K562 (cell line): ENCODE data around the gene COQ10B. TPM values are rescaled to one million over a fixed set of nuclear protein-coding genes. Genes with fewer than 3 reads are reported as not detected.
A peak's percentile ranks its signal among the peaks of the same experiment; 100 is the strongest.

Experiments
- BMI1 ChIP-seq: fragments of 150-350 bp; IDR thresholded peaks from 2 replicates; pipeline ENCODE4 v1.6.1; 2014; ENCODE audit warnings: low read length
- FOS ChIP-seq: IDR thresholded peaks from 3 replicates; pipeline ENCODE4 v1.6.1; 2011; ENCODE audit not compliant: insufficient read length; ENCODE audit errors: extremely low read depth
- IRF2 ChIP-seq: sonication (generic); formaldehyde crosslinking; IDR thresholded peaks from 2 replicates; pipeline ENCODE4 v1.8.1; 2022; ENCODE audit warnings: mild to moderate bottlenecking, missing genetic modification reagents
- MCM3 ChIP-seq: fragments of 450-650 bp; IDR thresholded peaks from 2 replicates; pipeline ENCODE4 v1.6.1; 2016
- PCBP2 ChIP-seq: fragments of 200-400 bp; formaldehyde crosslinking; IDR thresholded peaks from 2 replicates; pipeline ENCODE4 v1.6.1; 2018; ENCODE audit warnings: low read length, low read depth, mild to moderate bottlenecking, moderate library complexity; ENCODE audit not compliant: poor library complexity, severe bottlenecking
- POLR2B ChIP-seq: fragments of 450-650 bp; IDR thresholded peaks from 2 replicates; pipeline ENCODE4 v1.6.1; 2018; ENCODE audit warnings: low read depth; ENCODE audit not compliant: partially characterized antibody
- PRMT5 ChIP-seq: sonication (generic); formaldehyde crosslinking; IDR thresholded peaks from 2 replicates; pipeline ENCODE4 v1.5.0; 2020; ENCODE audit warnings: missing genetic modification reagents
- SMAD2 ChIP-seq: fragments of 150-350 bp; IDR thresholded peaks from 2 replicates; pipeline ENCODE4 v1.6.1; 2014; ENCODE audit warnings: low read depth, mild to moderate bottlenecking, low read length
- SP2 ChIP-seq: IDR thresholded peaks from 2 replicates; pipeline ENCODE4 v1.6.1; 2011; ENCODE audit warnings: mild to moderate bottlenecking, low read depth, low read length, moderate library complexity; ENCODE audit not compliant: poor library complexity, severe bottlenecking; ENCODE audit errors: extremely low read depth
- SREBF1 ChIP-seq: fragments of 150-350 bp; IDR thresholded peaks from 2 replicates; pipeline ENCODE4 v1.6.1; 2014; ENCODE audit warnings: antibody characterized with exemption, low read depth, low read length, borderline replicate concordance
- SREBF2 ChIP-seq: sonication (generic); formaldehyde crosslinking; IDR thresholded peaks from 2 replicates; pipeline ENCODE4 v1.4.0; 2020; ENCODE audit warnings: mild to moderate bottlenecking, missing genetic modification reagents
- SRSF7 ChIP-seq: fragments of 200-400 bp; formaldehyde crosslinking; optimal IDR thresholded peaks from 2 replicates; pipeline ENCODE3; 2017; ENCODE audit warnings: mild to moderate bottlenecking, low read depth, low read length
- TBL1XR1 ChIP-seq, 2 experiments: IDR thresholded peaks; 2 replicates each; pipeline ENCODE4 v1.6.1; 2012; ENCODE audit warnings: improper control_type of control experiment in 2 of 2, low read length in 2 of 2, mild to moderate bottlenecking in 1 of 2
- ZNF174 ChIP-seq: fragments of 250-450 bp; sonication (Bioruptor Pico); IDR thresholded peaks from 2 replicates; pipeline ENCODE4 v1.4.0; 2020; ENCODE audit warnings: mild to moderate bottlenecking
- ZNF384 ChIP-seq: IDR thresholded peaks from 2 replicates; pipeline ENCODE4 v1.6.1; 2012; ENCODE audit warnings: low read depth, low read length, improper control_type of control experiment
- ZNF436 ChIP-seq: fragments of 250-450, 450-650 bp; sonication (Bioruptor Pico); formaldehyde crosslinking; IDR thresholded peaks from 2 replicates; pipeline ENCODE4 v1.7.0; 2020; ENCODE audit warnings: mild to moderate bottlenecking
- ZNF76 ChIP-seq: fragments of 250-450 bp; sonication (Bioruptor Pico); IDR thresholded peaks from 2 replicates; pipeline ENCODE4 v1.4.0; 2020; ENCODE audit warnings: mild to moderate bottlenecking, moderate library complexity, borderline replicate concordance
- ZNF785 ChIP-seq: fragments of 250-450 bp; sonication (Bioruptor Pico); IDR thresholded peaks from 2 replicates; pipeline ENCODE4 v1.4.0; 2020; ENCODE audit warnings: mild to moderate bottlenecking
- polyA plus RNA-seq, 8 experiments: library from polyadenylated mRNA; depleted of rRNA in 4 of 8; stranded (reverse) in 5 of 8; unstranded in 3 of 8; fragments of >200 nt; fragmentation: Nextera tagmentation in 2 of 8; fragmentation: Illumina TruSeq in 1 of 8; extraction: Ambion mirVana in 2 of 8; extraction: Trizol in 1 of 8; gene quantifications; 2 replicates each; pipeline versions ENCODE4 v1.2.1 to v1.2.3, GENCODE V29; 2011 to 2014; ENCODE audit warnings: inconsistent platforms in 1 of 8, missing spikeins in 1 of 8
- total RNA-seq, 7 experiments: library from RNA; depleted of rRNA in 6 of 7; stranded (reverse); fragments of >200 nt in 6 of 7; fragmentation: Illumina TruSeq in 2 of 7; extraction: Trizol in 2 of 7; gene quantifications; 2 replicates each; pipeline versions ENCODE4 v1.2.1 to v1.2.3, GENCODE V29; 2011 to 2021; ENCODE audit warnings: low replicate concordance in 1 of 7
- TF ChIP-seq, protein P1 (sequence below): IDR thresholded peaks from 2 replicates; pipeline ENCODE4 v1.6.1; 2012; ENCODE audit warnings: low read depth, low read length, improper control_type of control experiment, borderline replicate concordance
- TF ChIP-seq, protein P2 (sequence below): fragments of 250-450 bp; sonication (Bioruptor Pico); IDR thresholded peaks from 2 replicates; pipeline ENCODE4 v1.5.0; 2021; ENCODE audit warnings: mild to moderate bottlenecking, moderate library complexity
- TF ChIP-seq, protein P3 (sequence below): sonication (generic); formaldehyde crosslinking; IDR thresholded peaks from 2 replicates; pipeline ENCODE4 v1.9.0; 2022; ENCODE audit warnings: mild to moderate bottlenecking, missing genetic modification reagents
- TF ChIP-seq, protein P4 (sequence below): sonication (generic); formaldehyde crosslinking; IDR thresholded peaks from 2 replicates; pipeline ENCODE4 v1.8.0; 2022; ENCODE audit warnings: mild to moderate bottlenecking, missing genetic modification reagents

COQ10B gene
- total and polyA plus RNA-seq, 9 of the 15 experiments (the other 6 are each of a cell fraction or from before 2014, with no cell fraction given): 3.1 to 13.1 (median 7.7) TPM

DNA sequence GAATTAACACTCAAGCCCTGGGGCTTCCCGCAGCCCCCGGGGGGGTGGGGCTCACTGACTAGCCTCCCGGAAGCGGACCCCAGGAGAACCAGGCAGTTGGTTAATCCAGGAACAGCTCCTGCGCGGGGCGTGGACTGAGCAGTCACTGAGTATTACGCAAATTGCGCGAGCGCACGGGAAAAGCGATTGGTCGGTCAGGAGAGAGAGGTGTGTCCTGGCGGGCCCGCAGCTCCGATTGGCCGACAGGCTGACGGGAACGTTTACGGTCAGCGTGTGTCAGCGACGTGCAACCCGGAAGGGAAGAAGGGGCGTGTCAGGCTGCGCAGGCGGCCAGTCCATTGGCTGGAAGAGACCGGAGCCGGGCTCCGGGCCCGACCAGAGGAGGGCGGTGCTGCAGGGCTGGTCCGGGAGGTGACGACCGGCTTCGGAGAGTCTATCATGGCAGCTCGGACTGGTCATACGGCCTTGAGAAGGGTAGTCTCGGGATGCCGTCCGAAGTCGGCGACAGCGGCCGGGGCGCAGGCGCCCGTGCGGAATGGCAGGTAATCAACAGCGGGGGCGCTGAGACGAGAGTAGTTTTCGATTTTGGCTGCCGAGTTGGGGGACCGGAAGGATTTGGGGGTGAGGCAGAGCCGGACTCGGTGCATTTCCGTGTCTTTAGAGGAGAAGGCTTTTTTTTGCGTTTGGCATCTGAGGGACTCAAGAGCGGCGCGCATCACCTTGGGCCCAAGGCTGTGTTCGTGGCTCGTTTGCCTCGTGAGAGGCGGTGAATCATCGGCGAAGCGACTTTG is at the start of gene COQ10B (continued):
- no peak for TF ChIP-seq MCM3
- peak; percentile 80 for TF ChIP-seq POLR2B
- no peak for TF ChIP-seq ZNF76 (CRISPR knock-in tag)
- no peak for TF ChIP-seq ZNF384
- no peak for TF ChIP-seq PRMT5 (CRISPR knock-in tag)
- no peak for TF ChIP-seq ZNF436 (CRISPR knock-in tag)
- TF ChIP-seq BMI1: no peak
- TF ChIP-seq, protein P1, sequence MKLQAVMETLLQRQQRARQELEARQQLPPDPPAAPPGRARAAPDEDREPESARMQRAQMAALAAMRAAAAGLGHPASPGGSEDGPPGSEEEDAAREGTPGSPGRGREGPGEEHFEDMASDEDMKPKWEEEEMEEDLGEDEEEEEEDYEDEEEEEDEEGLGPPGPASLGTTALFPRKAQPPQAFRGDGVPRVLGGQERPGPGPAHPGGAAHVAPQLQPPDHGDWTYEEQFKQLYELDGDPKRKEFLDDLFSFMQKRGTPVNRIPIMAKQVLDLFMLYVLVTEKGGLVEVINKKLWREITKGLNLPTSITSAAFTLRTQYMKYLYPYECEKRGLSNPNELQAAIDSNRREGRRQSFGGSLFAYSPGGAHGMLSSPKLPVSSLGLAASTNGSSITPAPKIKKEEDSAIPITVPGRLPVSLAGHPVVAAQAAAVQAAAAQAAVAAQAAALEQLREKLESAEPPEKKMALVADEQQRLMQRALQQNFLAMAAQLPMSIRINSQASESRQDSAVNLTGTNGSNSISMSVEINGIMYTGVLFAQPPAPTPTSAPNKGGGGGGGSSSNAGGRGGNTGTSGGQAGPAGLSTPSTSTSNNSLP: no peak
- peak; percentile 31 to 46; a peak in 2 of 4 replicates for TF ChIP-seq TBL1XR1 (IDR thresholded peaks at IDR 0.05; ENCODE audit: low read length in 2 of 2)
- TF ChIP-seq SREBF2 (CRISPR knock-in tag): no peak
- TF ChIP-seq SREBF1: 0 out of 2 replicates have a peak, but pooled peaks have one; percentile 9
- TF ChIP-seq, protein P2, sequence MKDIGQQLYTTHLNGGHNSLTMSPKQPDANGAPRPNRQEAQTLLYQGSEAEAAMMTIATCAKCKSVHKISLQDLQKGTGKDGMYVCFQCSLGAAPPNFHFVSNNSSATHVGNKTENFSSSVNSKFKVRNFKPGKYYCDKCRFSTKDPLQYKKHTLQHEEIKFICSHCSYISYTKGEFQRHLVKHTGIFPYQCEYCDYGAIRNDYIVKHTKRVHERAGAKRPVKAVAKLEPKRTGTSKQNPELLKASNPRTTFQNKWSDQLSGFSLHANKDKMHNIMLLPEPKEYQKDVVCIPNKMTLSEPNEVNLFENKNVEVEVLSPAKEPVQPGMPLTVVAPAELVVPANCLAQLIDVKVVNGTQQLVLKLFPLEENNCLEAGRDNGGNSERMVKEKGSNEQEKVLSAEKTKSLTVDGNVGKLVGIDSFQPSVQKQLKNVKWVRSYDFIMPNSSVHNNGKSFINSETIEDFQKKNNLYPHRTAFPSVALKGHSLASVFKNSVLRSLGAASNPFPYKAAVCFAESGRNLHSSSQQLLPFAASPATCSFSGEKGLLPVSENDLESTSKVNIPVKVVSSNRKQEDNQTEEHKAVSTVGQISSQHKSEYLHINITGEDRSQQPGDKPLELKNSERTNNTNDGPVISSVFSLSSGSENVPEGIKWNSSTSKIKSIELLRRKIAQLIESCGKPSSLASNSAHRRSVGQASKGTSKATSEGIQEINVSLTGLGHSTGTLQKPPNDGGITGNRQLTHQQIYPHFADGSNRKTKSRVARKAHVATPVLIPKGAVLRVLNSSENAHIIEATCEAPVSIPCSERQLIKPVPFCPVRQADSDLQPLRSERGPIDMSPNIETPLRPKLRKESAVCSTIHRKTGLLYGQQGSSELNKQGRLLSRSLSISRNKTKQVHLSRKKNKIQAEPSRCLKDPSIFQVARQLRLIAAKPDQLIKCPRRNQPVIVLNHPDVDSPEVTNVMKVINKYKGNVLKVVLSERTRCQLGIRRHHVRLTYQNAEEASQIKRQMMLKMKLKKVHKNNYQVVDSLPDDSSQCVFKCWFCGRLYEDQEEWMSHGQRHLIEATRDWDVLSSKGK (CRISPR knock-in tag): no peak
- TF ChIP-seq PCBP2: no peak
- TF ChIP-seq SP2: no peak
- peak; percentile 70 for TF ChIP-seq FOS
- TF ChIP-seq, protein P3, sequence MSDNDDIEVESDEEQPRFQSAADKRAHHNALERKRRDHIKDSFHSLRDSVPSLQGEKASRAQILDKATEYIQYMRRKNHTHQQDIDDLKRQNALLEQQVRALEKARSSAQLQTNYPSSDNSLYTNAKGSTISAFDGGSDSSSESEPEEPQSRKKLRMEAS: peak; percentile 55; the same call in 1 of the 2 replicates
- no peak for TF ChIP-seq SRSF7
- TF ChIP-seq, protein P4, sequence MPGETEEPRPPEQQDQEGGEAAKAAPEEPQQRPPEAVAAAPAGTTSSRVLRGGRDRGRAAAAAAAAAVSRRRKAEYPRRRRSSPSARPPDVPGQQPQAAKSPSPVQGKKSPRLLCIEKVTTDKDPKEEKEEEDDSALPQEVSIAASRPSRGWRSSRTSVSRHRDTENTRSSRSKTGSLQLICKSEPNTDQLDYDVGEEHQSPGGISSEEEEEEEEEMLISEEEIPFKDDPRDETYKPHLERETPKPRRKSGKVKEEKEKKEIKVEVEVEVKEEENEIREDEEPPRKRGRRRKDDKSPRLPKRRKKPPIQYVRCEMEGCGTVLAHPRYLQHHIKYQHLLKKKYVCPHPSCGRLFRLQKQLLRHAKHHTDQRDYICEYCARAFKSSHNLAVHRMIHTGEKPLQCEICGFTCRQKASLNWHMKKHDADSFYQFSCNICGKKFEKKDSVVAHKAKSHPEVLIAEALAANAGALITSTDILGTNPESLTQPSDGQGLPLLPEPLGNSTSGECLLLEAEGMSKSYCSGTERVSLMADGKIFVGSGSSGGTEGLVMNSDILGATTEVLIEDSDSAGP: no peak
- TF ChIP-seq SMAD2: no peak
- TF ChIP-seq ZNF174 (CRISPR knock-in tag): no peak
- TF ChIP-seq ZNF785 (CRISPR knock-in tag): no peak
- TF ChIP-seq IRF2 (CRISPR knock-in tag): no peak
